Measurements from ENCODE around the gene SLC22A14. TPM values are rescaled to one million over a fixed set of nuclear protein-coding genes. Genes with fewer than 3 reads are reported as not detected.
A peak's percentile ranks its signal among the peaks of the same experiment; 100 is the strongest.

The SLC22A14 gene
- total RNA-seq, 4 donors from 2014 or later, result 1.2 TPM; not detected in 3

- DNase-seq (ENCODE audit: low spot score in 2 of 2), result no peak
These were observed 61.9 kb downstream of the SLC22A14 start for GRCh38 chr3:38343797-38344594.

GRCh38 chr3:38345879-38346586, 63.9 kb downstream of the SLC22A14 start:
- Histone ChIP-seq H3K27ac (peak overlapping the region in 1 of 4 donors; percentile 82), H3K4me1 (peaks cover 0 to 21% (median 4%) of the 10 kb centered on the region in 4 donors), H3K4me3 (peak overlapping the region in 3 of 4 donors; percentile 59 to 75 (median 74))

More at GRCh38 chr3:38343797-38344594, 61.9 kb downstream of the SLC22A14 start:
- Histone ChIP-seq H3K27me3 (no peaks in the 10 kb centered on the region), H3K9me3 (no peaks in the 10 kb centered on the region), H3K36me3 (no peaks in the 10 kb centered on the region), H3K4me3 (no peak overlapping the region), H3K27ac (no peak overlapping the region), H3K4me1 (peaks cover 0 to 21% (median 4%) of the 10 kb centered on the region in 4 donors)
- TF ChIP-seq CTCF (IDR thresholded peaks at IDR 0.05) (no peak), EP300 (IDR thresholded peaks at IDR 0.05) (no peak), POLR2A (IDR thresholded peaks at IDR 0.05) (no peak)
- WGBS, 2 donors, result 74 to 82% methylated on average over 3 of the region's 3 CpGs

GRCh38 chr3:38346587-38347410, 64.7 kb downstream of the SLC22A14 start, which contains the start of gene XYLB:
XYLB (plus strand) TSS chr3:38346785; CDS start chr3:38346869, 84 bp downstream.
- peak; percentile 72 to 77 for DNase-seq (ENCODE audit: low spot score in 2 of 2)
- Histone ChIP-seq H3K4me1 (peaks cover 0 to 21% (median 4%) of the 10 kb centered on the region in 4 donors), H3K4me3 (peak within 1 kb of the TSS; percentile 47 to 75 (median 66)), H3K9me3 (no peaks in the 10 kb centered on the region), H3K27me3 (no peaks in the 10 kb centered on the region), H3K27ac (peak within 1 kb of the TSS in 3 of 4 donors; percentile 15 to 82 (median 60)), H3K36me3 (no peaks in the 10 kb centered on the region)
- 0 to 2% methylated on average over 46 to 76 of the region's 85 CpGs for WGBS, 2 donors
- peak in 1 of 2 donors; percentile 30 for TF ChIP-seq POLR2A (IDR thresholded peaks at IDR 0.05)
- TF ChIP-seq CTCF (IDR thresholded peaks at IDR 0.05), result peak; percentile 65 to 97 (median 91)
- peak in 1 of 2 donors; percentile 68 for TF ChIP-seq EP300 (IDR thresholded peaks at IDR 0.05)

More at GRCh38 chr3:38345879-38346586, 63.9 kb downstream of the SLC22A14 start:
- Histone ChIP-seq H3K36me3 (no peaks in the 10 kb centered on the region), H3K9me3 (no peaks in the 10 kb centered on the region), H3K27me3 (no peaks in the 10 kb centered on the region)
- DNase-seq (ENCODE audit: low spot score in 2 of 2), result peak in 1 of 2 donors; percentile 9
- TF ChIP-seq CTCF (IDR thresholded peaks at IDR 0.05) (no peak), POLR2A (IDR thresholded peaks at IDR 0.05) (no peak)
- WGBS, 2 donors, result 48 to 59% methylated on average over 7 to 9 of the region's 10 CpGs

GRCh38 chr3:38347421-38348200, 65.5 kb downstream of the SLC22A14 start:
- Histone ChIP-seq H3K4me3 (peak overlapping the region; percentile 47 to 75 (median 66)), H3K27me3 (no peaks in the 10 kb centered on the region), H3K9me3 (no peaks in the 10 kb centered on the region), H3K36me3 (peaks cover 0 to 6% (median 0%) of the 10 kb centered on the region in 3 donors), H3K4me1 (peaks cover 0 to 21% (median 4%) of the 10 kb centered on the region in 4 donors), H3K27ac (no peak overlapping the region)
- 81 to 82% methylated on average over 19 of the region's 19 CpGs for WGBS, 2 donors
- no peak for DNase-seq (ENCODE audit: low spot score in 2 of 2)
- TF ChIP-seq CTCF (IDR thresholded peaks at IDR 0.05) (no peak), POLR2A (IDR thresholded peaks at IDR 0.05) (no peak), EP300 (IDR thresholded peaks at IDR 0.05) (no peak)
